Neural progenitor cell (in vitro differentiated cells): ENCODE results near the gene CNOT3. TPM values are rescaled to one million over a fixed set of nuclear protein-coding genes. Genes with fewer than 3 reads are reported as not detected.

Experiments used
- DNase-seq: peaks from one replicate; pipeline ENCODE4 v3.0.0-alpha.2; 2016; ENCODE audit warnings: low spot score
- H2AFZ ChIP-seq: fragments of 200-600 bp; sonication (generic); replicated peaks from 2 replicates; pipeline ENCODE4 v1.6.1; 2016; ENCODE audit warnings: antibody characterized with exemption
- H3F3A ChIP-seq: fragments of 200-600 bp; sonication (generic); 2 replicates; pipeline ENCODE4 v1.6.1; 2016; ENCODE audit warnings: antibody characterized with exemption, low read depth
- H3K27ac ChIP-seq: fragments of 200-600 bp; sonication (generic); 2 replicates; pipeline ENCODE4 v1.5.1; 2016; ENCODE audit warnings: mild to moderate bottlenecking
- H3K27me3 ChIP-seq: fragments of 200-600 bp; sonication (generic); 2 replicates; pipeline ENCODE4 v1.6.1; 2016; ENCODE audit warnings: mild to moderate bottlenecking, moderate library complexity
- H3K36me3 ChIP-seq: fragments of 200-600 bp; sonication (generic); 2 replicates; pipeline ENCODE4 v1.5.1; 2016
- H3K4me1 ChIP-seq: fragments of 200-600 bp; sonication (generic); 2 replicates; pipeline ENCODE4 v1.6.1; 2016; ENCODE audit warnings: mixed run types
- H3K4me2 ChIP-seq: fragments of 200-600 bp; sonication (generic); 2 replicates; pipeline ENCODE4 v1.6.1; 2016
- H3K4me3 ChIP-seq: fragments of 200-600 bp; sonication (generic); 2 replicates; pipeline ENCODE4 v1.5.1; 2016
- H3K79me2 ChIP-seq: fragments of 200-600 bp; sonication (generic); 2 replicates; pipeline ENCODE4 v1.6.1; 2016; ENCODE audit warnings: low read depth
- H3K9ac ChIP-seq: fragments of 200-600 bp; sonication (generic); 2 replicates; pipeline ENCODE4 v1.6.1; 2016
- H3K9me3 ChIP-seq: fragments of 200-600 bp; sonication (generic); 2 replicates; pipeline ENCODE4 v1.5.1; 2016; ENCODE audit warnings: low read depth
- H4K20me1 ChIP-seq: fragments of 200-600 bp; sonication (generic); 2 replicates; pipeline ENCODE4 v1.6.1; 2016; ENCODE audit warnings: low read depth
- H3K27ac Mint-ChIP-seq: 3 replicates; pipeline ENCODE4 v1.8.0; 2021; ENCODE audit warnings: mixed read lengths
- H3K27me3 Mint-ChIP-seq: 2 replicates; pipeline ENCODE4 v1.8.0; 2022; ENCODE audit warnings: low read depth, mild to moderate bottlenecking, inconsistent platforms, moderate library complexity, mixed read lengths; ENCODE audit not compliant: insufficient read depth
- H3K36me3 Mint-ChIP-seq: 3 replicates; pipeline ENCODE4 v1.8.0; 2021; ENCODE audit warnings: mixed read lengths
- H3K4me1 Mint-ChIP-seq: 3 replicates; pipeline ENCODE4 v1.8.0; 2021; ENCODE audit warnings: mixed read lengths
- H3K4me3 Mint-ChIP-seq: 3 replicates; pipeline ENCODE4 v1.8.0; 2021; ENCODE audit warnings: mild to moderate bottlenecking, moderate library complexity, mixed read lengths
- H3K9me3 Mint-ChIP-seq: 3 replicates; pipeline ENCODE4 v1.8.0; 2020; ENCODE audit warnings: mixed read lengths
- CTCF ChIP-seq: fragments of 200-600 bp; sonication (generic); IDR thresholded peaks from 2 replicates; pipeline ENCODE4 v1.5.1; 2017; ENCODE audit warnings: antibody characterized with exemption, mild to moderate bottlenecking
- EZH2 ChIP-seq: fragments of 200-600 bp; sonication (generic); IDR thresholded peaks from 2 replicates; pipeline ENCODE4 v1.6.1; 2017; ENCODE audit warnings: antibody characterized with exemption, mild to moderate bottlenecking, moderate library complexity
- EZH2phosphoT487 ChIP-seq: fragments of 200-600 bp; sonication (generic); IDR thresholded peaks from 2 replicates; pipeline ENCODE4 v1.6.1; 2017; ENCODE audit warnings: antibody characterized with exemption
- total RNA-seq: library from RNA; depleted of rRNA; stranded (reverse); fragments of >200 nt; gene quantifications from 2 replicates; pipeline ENCODE4 v1.2.3, GENCODE V29; 2015; ENCODE audit warnings: low replicate concordance

CNOT3 gene
- total RNA-seq, 1 donor from 2014 or later = 29.4 TPM

DNA sequence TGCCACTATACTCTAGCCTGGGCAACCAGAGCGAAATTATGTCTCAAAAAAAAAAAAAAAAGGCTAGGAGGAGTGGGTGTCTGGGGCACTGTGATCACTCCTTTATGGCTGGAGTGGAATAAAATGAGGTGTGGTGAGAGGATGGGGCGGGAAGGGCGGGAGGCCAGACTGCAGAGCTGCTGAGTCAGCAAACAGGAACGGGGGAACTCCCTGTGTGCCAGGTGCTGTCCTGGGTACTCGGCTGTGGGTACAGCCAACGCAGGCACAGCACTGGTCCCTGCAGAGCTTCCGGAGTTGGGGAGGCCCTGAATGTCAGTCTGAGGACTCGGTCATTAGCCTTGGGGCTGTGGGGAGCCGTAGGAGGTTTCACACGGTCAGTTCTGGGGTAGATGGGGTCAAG lies 16.3 kb upstream of the CNOT3 start:
- peaks cover 7% of the 10 kb centered on the region for H3K27me3 Mint-ChIP-seq
- H3K27ac Mint-ChIP-seq = no peak overlapping the region
- TF ChIP-seq EZH2 = no peak
- no peak for TF ChIP-seq CTCF
- TF ChIP-seq EZH2phosphoT487 = no peak
- Histone ChIP-seq H3K36me3 (no peaks in the 10 kb centered on the region), H3K79me2 (peaks cover 11% of the 10 kb centered on the region), H3K4me2 (no peak overlapping the region), H3K9me3 (no peaks in the 10 kb centered on the region), H3K4me1 (peaks cover 3% of the 10 kb centered on the region), H4K20me1 (peaks cover 7% of the 10 kb centered on the region), H3K4me3 (no peak overlapping the region), H3K27me3 (no peaks in the 10 kb centered on the region), H3K27ac (no peak overlapping the region), H2AFZ (no peak overlapping the region), H3K9ac (no peak overlapping the region), H3F3A (no peaks in the 10 kb centered on the region)
- H3K4me1 Mint-ChIP-seq = peaks cover 9% of the 10 kb centered on the region
- DNase-seq = no peak
- H3K9me3 Mint-ChIP-seq = no peaks in the 10 kb centered on the region
- H3K4me3 Mint-ChIP-seq = no peak overlapping the region
- peaks cover 15% of the 10 kb centered on the region for H3K36me3 Mint-ChIP-seq

- Mint-ChIP-seq H3K36me3 (peaks cover 23% of the 10 kb centered on the region), H3K9me3 (no peaks in the 10 kb centered on the region), H3K27ac (no peak overlapping the region), H3K4me3 (no peak overlapping the region), H3K27me3 (peaks cover 3% of the 10 kb centered on the region), H3K4me1 (no peaks in the 10 kb centered on the region)
- H3K4me2 ChIP-seq = no peak overlapping the region
- no peaks in the 10 kb centered on the region for H4K20me1 ChIP-seq
- H3K27ac ChIP-seq = no peak overlapping the region
- H3K9ac ChIP-seq = no peak overlapping the region
- no peak overlapping the region for H3K4me3 ChIP-seq
- H3K4me1 ChIP-seq = no peaks in the 10 kb centered on the region
- H3K79me2 ChIP-seq = no peaks in the 10 kb centered on the region
- H3K9me3 ChIP-seq = no peaks in the 10 kb centered on the region
- H3K27me3 ChIP-seq = no peaks in the 10 kb centered on the region
- no peak for TF ChIP-seq EZH2phosphoT487
- TF ChIP-seq EZH2 = no peak
- no peak for TF ChIP-seq CTCF
- DNase-seq = no peak
- H3K36me3 ChIP-seq = no peaks in the 10 kb centered on the region
- no peak overlapping the region for H2AFZ ChIP-seq
- H3F3A ChIP-seq = no peaks in the 10 kb centered on the region
Observed at GRCh38 chr19:54123682-54124081, 13.9 kb upstream of the CNOT3 start.

GRCh38 chr19:54124393-54124792 lies 13.2 kb upstream of the CNOT3 start:
- H3K9me3 Mint-ChIP-seq = no peaks in the 10 kb centered on the region
- Histone ChIP-seq H3K9ac (no peak overlapping the region), H3K36me3 (no peaks in the 10 kb centered on the region), H3K4me2 (no peak overlapping the region), H3K27me3 (no peaks in the 10 kb centered on the region), H4K20me1 (no peaks in the 10 kb centered on the region), H3K4me3 (no peak overlapping the region), H3K27ac (no peak overlapping the region), H3F3A (no peaks in the 10 kb centered on the region), H2AFZ (no peak overlapping the region), H3K4me1 (no peaks in the 10 kb centered on the region), H3K9me3 (no peaks in the 10 kb centered on the region), H3K79me2 (no peaks in the 10 kb centered on the region)
- peaks cover 22% of the 10 kb centered on the region for H3K36me3 Mint-ChIP-seq
- H3K4me1 Mint-ChIP-seq = no peaks in the 10 kb centered on the region
- no peak overlapping the region for H3K27ac Mint-ChIP-seq
- no peak for TF ChIP-seq EZH2
- no peak for TF ChIP-seq EZH2phosphoT487
- peaks cover 6% of the 10 kb centered on the region for H3K27me3 Mint-ChIP-seq
- H3K4me3 Mint-ChIP-seq = no peak overlapping the region
- DNase-seq = no peak

DNA sequence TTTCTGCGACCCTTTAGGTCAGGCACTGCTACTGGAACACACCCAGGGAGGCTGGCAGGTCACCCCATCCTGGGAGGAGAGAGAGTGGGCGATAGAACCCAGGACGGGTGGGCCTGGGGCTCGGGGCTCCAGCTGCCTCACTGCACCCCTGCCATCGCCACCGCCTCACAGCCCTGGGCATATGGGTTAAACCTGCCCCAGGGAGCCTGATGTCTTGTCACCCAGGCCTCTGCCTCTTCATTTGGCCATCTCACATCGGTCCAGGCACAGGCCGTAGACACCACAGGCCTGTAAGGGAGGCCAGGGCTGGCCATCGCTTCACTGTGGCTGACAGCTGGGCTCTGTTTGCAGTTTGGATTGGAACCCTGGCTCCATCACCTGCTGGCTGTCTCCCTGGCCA lies 11.8 kb upstream of the CNOT3 start:
- H3K4me1 ChIP-seq = no peaks in the 10 kb centered on the region
- no peak overlapping the region for H2AFZ ChIP-seq
- H3K9ac ChIP-seq = no peak overlapping the region
- no peak for DNase-seq
- Mint-ChIP-seq H3K27ac (no peak overlapping the region), H3K4me1 (no peaks in the 10 kb centered on the region), H3K27me3 (peaks cover 6% of the 10 kb centered on the region), H3K9me3 (no peaks in the 10 kb centered on the region), H3K4me3 (no peak overlapping the region), H3K36me3 (peaks cover 18% of the 10 kb centered on the region)
- H3K36me3 ChIP-seq = no peaks in the 10 kb centered on the region
- H3K27me3 ChIP-seq = no peaks in the 10 kb centered on the region
- H3K4me2 ChIP-seq = no peak overlapping the region
- H3F3A ChIP-seq = no peaks in the 10 kb centered on the region
- H3K9me3 ChIP-seq = no peaks in the 10 kb centered on the region
- H3K4me3 ChIP-seq = no peak overlapping the region
- no peaks in the 10 kb centered on the region for H3K79me2 ChIP-seq
- TF ChIP-seq EZH2phosphoT487 (no peak), CTCF (no peak), EZH2 (no peak)
- H3K27ac ChIP-seq = no peak overlapping the region
- no peaks in the 10 kb centered on the region for H4K20me1 ChIP-seq
